ENCODE data around the gene TMEM266.

The TMEM266 gene

GRCh38 chr15:76165951-76166350, 106.2 kb downstream of the TMEM266 start (continued):
- TF ChIP-seq CSRNP3 (CRISPR knock-in tag; IDR thresholded peaks at IDR 0.05), result no peak
- no peak for TF ChIP-seq ZFP3 (CRISPR knock-in tag; IDR thresholded peaks at IDR 0.05)
- TF ChIP-seq GLIS3 (CRISPR knock-in tag; IDR thresholded peaks at IDR 0.05), result no peak
- TF ChIP-seq SNAI2 (CRISPR knock-in tag; IDR thresholded peaks at IDR 0.05), result no peak
- no peak for TF ChIP-seq TOX (CRISPR knock-in tag; IDR thresholded peaks at IDR 0.05; ENCODE audit: borderline replicate concordance)
- no peak for TF ChIP-seq TCF4 (CRISPR knock-in tag; IDR thresholded peaks at IDR 0.05; ENCODE audit: borderline replicate concordance)
- TF ChIP-seq ZC3H10 (CRISPR knock-in tag; IDR thresholded peaks at IDR 0.05), result no peak
- TF ChIP-seq BACH2 (CRISPR knock-in tag; IDR thresholded peaks at IDR 0.05; ENCODE audit: borderline replicate concordance), result no peak
- TF ChIP-seq PPARA (CRISPR knock-in tag; IDR thresholded peaks at IDR 0.05; ENCODE audit: borderline replicate concordance), result no peak
- no peak for TF ChIP-seq ZNF70 (CRISPR knock-in tag; IDR thresholded peaks at IDR 0.05)

- TF ChIP-seq ESRRG (CRISPR knock-in tag; IDR thresholded peaks at IDR 0.05), result no peak
- no peak for TF ChIP-seq POU6F1 (CRISPR knock-in tag; IDR thresholded peaks at IDR 0.05; ENCODE audit: borderline replicate concordance, low read depth)
- no peak for TF ChIP-seq GLIS3 (CRISPR knock-in tag; IDR thresholded peaks at IDR 0.05)
- TF ChIP-seq BACH2 (CRISPR knock-in tag; IDR thresholded peaks at IDR 0.05; ENCODE audit: borderline replicate concordance), result no peak
- no peak for TF ChIP-seq CSDC2 (CRISPR knock-in tag; IDR thresholded peaks at IDR 0.05)
- TF ChIP-seq ZNF70 (CRISPR knock-in tag; IDR thresholded peaks at IDR 0.05), result no peak
- TF ChIP-seq PATZ1 (CRISPR knock-in tag; IDR thresholded peaks at IDR 0.05; ENCODE audit: borderline replicate concordance), result no peak
- TF ChIP-seq TSHZ2 (CRISPR knock-in tag; IDR thresholded peaks at IDR 0.05), result no peak
- TF ChIP-seq CREB5 (CRISPR knock-in tag; IDR thresholded peaks at IDR 0.05; ENCODE audit: low read depth), result no peak
- no peak for TF ChIP-seq PPARA (CRISPR knock-in tag; IDR thresholded peaks at IDR 0.05; ENCODE audit: borderline replicate concordance)
- TF ChIP-seq SNAI2 (CRISPR knock-in tag; IDR thresholded peaks at IDR 0.05), result no peak
- TF ChIP-seq ISL1 (CRISPR knock-in tag; IDR thresholded peaks at IDR 0.05), result no peak
- TF ChIP-seq OSR1 (CRISPR knock-in tag; IDR thresholded peaks at IDR 0.05), result no peak
- no peak for TF ChIP-seq CSRNP3 (CRISPR knock-in tag; IDR thresholded peaks at IDR 0.05)
- no peak for TF ChIP-seq ARNTL (CRISPR knock-in tag; IDR thresholded peaks at IDR 0.05; ENCODE audit: borderline replicate concordance, low read depth)
- TF ChIP-seq ZNF8 (CRISPR knock-in tag; IDR thresholded peaks at IDR 0.05), result no peak
- TF ChIP-seq ZFP3 (CRISPR knock-in tag; IDR thresholded peaks at IDR 0.05), result no peak
- TF ChIP-seq ZFP30 (CRISPR knock-in tag; IDR thresholded peaks at IDR 0.05), result no peak
- ATAC-seq, result no peak
Observed at GRCh38 chr15:76168237-76168984, 108.6 kb downstream of the TMEM266 start.
